Effector CD8-positive, alpha-beta T cell (primary cell): ENCODE data around the gene MGAT4C.
"Not testable (repeated sequence)": the region's sequence is repeated elsewhere in the genome, so short reads cannot be mapped to it uniquely, and the experiment has no call there.

Experiments used
- DNase-seq: peaks from one replicate; lab custom pipeline; 2025; lab: John Stamatoyannopoulos, UW

The MGAT4C gene

GRCh38 chr12:86134561-86134960, 121.6 kb downstream of the MGAT4C start:
- DNase-seq = no peak

- DNase-seq = not testable (repeated sequence)
Measured at GRCh38 chr12:86126900-86127299, 129.3 kb downstream of the MGAT4C start.

- no peak for DNase-seq
Measured at GRCh38 chr12:86122846-86123468, 133.2 kb downstream of the MGAT4C start.

- no peak for DNase-seq
Measured at GRCh38 chr12:86118161-86118560, 138.0 kb downstream of the MGAT4C start.

GRCh38 chr12:86117711-86118110, 138.5 kb downstream of the MGAT4C start:
- no peak for DNase-seq

- DNase-seq = no peak
Measured at GRCh38 chr12:86104087-86104486, 152.1 kb downstream of the MGAT4C start.

- DNase-seq = no peak
Measured at GRCh38 chr12:86097161-86097560, 159.0 kb downstream of the MGAT4C start.

GRCh38 chr12:86091681-86092080, 164.5 kb downstream of the MGAT4C start:
- no peak for DNase-seq

GRCh38 chr12:86081843-86082242, 174.3 kb downstream of the MGAT4C start:
- no peak for DNase-seq

GRCh38 chr12:86059052-86059451, 197.1 kb downstream of the MGAT4C start:
- not testable (repeated sequence) for DNase-seq

GRCh38 chr12:86057092-86057845, 198.9 kb downstream of the MGAT4C start:
- no peak for DNase-seq

GRCh38 chr12:86052921-86053320, 203.3 kb downstream of the MGAT4C start:
- DNase-seq = no peak

- DNase-seq = no peak
Measured at GRCh38 chr12:86050010-86050409, 206.2 kb downstream of the MGAT4C start.

GRCh38 chr12:86044396-86044795, 211.8 kb downstream of the MGAT4C start:
- no peak for DNase-seq

GRCh38 chr12:86042062-86042461, 214.1 kb downstream of the MGAT4C start:
- no peak for DNase-seq

GRCh38 chr12:86018361-86018760, 237.8 kb downstream of the MGAT4C start:
- no peak for DNase-seq

GRCh38 chr12:86015026-86015425, 241.2 kb downstream of the MGAT4C start:
- no peak for DNase-seq

- DNase-seq = no peak
Measured at GRCh38 chr12:86006727-86007126, 249.5 kb downstream of the MGAT4C start.

GRCh38 chr12:85998074-85998473, 258.1 kb downstream of the MGAT4C start:
- DNase-seq = no peak

GRCh38 chr12:85996280-85996679, 259.9 kb downstream of the MGAT4C start:
- no peak for DNase-seq

- no peak for DNase-seq
Measured at GRCh38 chr12:85993746-85994145, 262.4 kb downstream of the MGAT4C start.

- no peak for DNase-seq
Measured at GRCh38 chr12:85985996-85986395, 270.2 kb downstream of the MGAT4C start.

- no peak for DNase-seq
Measured at GRCh38 chr12:85983601-85984000, 272.6 kb downstream of the MGAT4C start.

GRCh38 chr12:85979641-85980040, 276.6 kb downstream of the MGAT4C start:
- no peak for DNase-seq
